ENCODE measurements around the gene CTBP2. TPM values are rescaled to one million over a fixed set of nuclear protein-coding genes. Genes with fewer than 3 reads are reported as not detected.

Gene CTBP2
- total and polyA plus RNA-seq, 8 donors = 21.3 to 169 (median 61.6) TPM

DNA sequence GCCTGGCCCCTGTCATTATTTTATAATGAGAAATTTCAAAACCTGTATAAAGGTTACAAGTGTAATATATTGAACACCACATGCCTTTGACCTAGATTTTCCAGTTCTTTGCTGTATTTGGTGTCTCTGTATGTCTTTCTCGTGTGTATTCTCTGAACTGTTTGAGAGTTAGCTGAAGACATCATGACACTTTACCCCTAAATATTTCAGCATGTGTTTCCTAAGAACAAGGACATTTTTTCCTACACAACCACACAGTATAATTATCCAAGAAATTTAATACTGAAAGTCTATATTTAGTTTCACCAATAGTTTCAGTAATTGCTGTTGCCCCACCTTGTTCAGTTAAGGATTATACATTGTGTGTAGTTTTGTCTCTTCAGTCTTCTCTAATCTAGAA, 203.6 kb downstream of the CTBP2 start:
- intact Hi-C loops (cut with DNase I; ENCODE audit: low total_unique reads) = no loop called here
- no peaks in the 10 kb centered on the region for H3K27me3 ChIP-seq
- H3K4me1 ChIP-seq = peaks cover 13 to 74% (median 38%) of the 10 kb centered on the region in 4 donors
- H3K27ac ChIP-seq = no peak overlapping the region
- no peak overlapping the region for H3K4me3 ChIP-seq
- H3K36me3 ChIP-seq = no peaks in the 10 kb centered on the region
- TF ChIP-seq POLR2AphosphoS5 (IDR thresholded peaks at IDR 0.05) (no peak), EP300 (IDR thresholded peaks at IDR 0.05) (no peak), POLR2A (IDR thresholded peaks at IDR 0.05) (no peak)
- TF ChIP-seq, protein P1, sequence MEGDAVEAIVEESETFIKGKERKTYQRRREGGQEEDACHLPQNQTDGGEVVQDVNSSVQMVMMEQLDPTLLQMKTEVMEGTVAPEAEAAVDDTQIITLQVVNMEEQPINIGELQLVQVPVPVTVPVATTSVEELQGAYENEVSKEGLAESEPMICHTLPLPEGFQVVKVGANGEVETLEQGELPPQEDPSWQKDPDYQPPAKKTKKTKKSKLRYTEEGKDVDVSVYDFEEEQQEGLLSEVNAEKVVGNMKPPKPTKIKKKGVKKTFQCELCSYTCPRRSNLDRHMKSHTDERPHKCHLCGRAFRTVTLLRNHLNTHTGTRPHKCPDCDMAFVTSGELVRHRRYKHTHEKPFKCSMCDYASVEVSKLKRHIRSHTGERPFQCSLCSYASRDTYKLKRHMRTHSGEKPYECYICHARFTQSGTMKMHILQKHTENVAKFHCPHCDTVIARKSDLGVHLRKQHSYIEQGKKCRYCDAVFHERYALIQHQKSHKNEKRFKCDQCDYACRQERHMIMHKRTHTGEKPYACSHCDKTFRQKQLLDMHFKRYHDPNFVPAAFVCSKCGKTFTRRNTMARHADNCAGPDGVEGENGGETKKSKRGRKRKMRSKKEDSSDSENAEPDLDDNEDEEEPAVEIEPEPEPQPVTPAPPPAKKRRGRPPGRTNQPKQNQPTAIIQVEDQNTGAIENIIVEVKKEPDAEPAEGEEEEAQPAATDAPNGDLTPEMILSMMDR (IDR thresholded peaks at IDR 0.05) = no peak
- no peaks in the 10 kb centered on the region for H3K9me3 ChIP-seq
- WGBS, 5 donors = 64 to 82% (median 78%) methylated on average over 1 of the region's 1 CpG
- DNase-seq = no peak

GRCh38 chr10:124955868-124956267, 204.5 kb downstream of the CTBP2 start:
- TF ChIP-seq POLR2AphosphoS5 (IDR thresholded peaks at IDR 0.05) = peak in 1 of 3 donors; percentile 14
- TF ChIP-seq, protein P1 (IDR thresholded peaks at IDR 0.05) = no peak
- H3K27ac ChIP-seq = no peak overlapping the region

GRCh38 chr10:124955243-124955642, 205.1 kb downstream of the CTBP2 start:
- H3K27ac ChIP-seq = no peak overlapping the region
- no peak overlapping the region for H3K4me3 ChIP-seq
- H3K36me3 ChIP-seq = peaks cover 0 to 4% (median under 1%) of the 10 kb centered on the region in 4 donors
- peak in 1 of 2 donors; percentile 50 for DNase-seq
- no peaks in the 10 kb centered on the region for H3K9me3 ChIP-seq
- H3K27me3 ChIP-seq = no peaks in the 10 kb centered on the region
- intact Hi-C loops (cut with DNase I; ENCODE audit: low total_unique reads) = no loop called here
- peaks cover 13 to 68% (median 38%) of the 10 kb centered on the region in 4 donors for H3K4me1 ChIP-seq
- WGBS, 5 donors = 60 to 67% (median 63%) methylated on average over 7 of the region's 7 CpGs
- no peak for TF ChIP-seq POLR2AphosphoS5 (IDR thresholded peaks at IDR 0.05)
- TF ChIP-seq, protein P1 (IDR thresholded peaks at IDR 0.05) = no peak
- TF ChIP-seq EP300 (IDR thresholded peaks at IDR 0.05) = no peak
- no peak for TF ChIP-seq POLR2A (IDR thresholded peaks at IDR 0.05)

More at GRCh38 chr10:124955868-124956267, 204.5 kb downstream of the CTBP2 start:
- Histone ChIP-seq H3K4me3 (no peak overlapping the region), H3K36me3 (no peaks in the 10 kb centered on the region), H3K9me3 (no peaks in the 10 kb centered on the region), H3K4me1 (peaks cover 13 to 66% (median 38%) of the 10 kb centered on the region in 4 donors), H3K27me3 (no peaks in the 10 kb centered on the region)
- intact Hi-C loops (cut with DNase I; ENCODE audit: low total_unique reads) = no loop called here
- 67 to 87% (median 76%) methylated on average over 10 of the region's 10 CpGs for WGBS, 5 donors
- DNase-seq = no peak

GRCh38 chr10:124953421-124953820, 206.9 kb downstream of the CTBP2 start:
- Histone ChIP-seq H3K9me3 (no peaks in the 10 kb centered on the region), H3K4me1 (peaks cover 13 to 61% (median 37%) of the 10 kb centered on the region in 4 donors), H3K27me3 (no peaks in the 10 kb centered on the region), H3K4me3 (no peak overlapping the region), H3K36me3 (peaks cover 0 to 13% (median 8%) of the 10 kb centered on the region in 4 donors), H3K27ac (no peak overlapping the region)
- 28 to 54% (median 48%) methylated on average over 3 of the region's 3 CpGs for WGBS, 5 donors
- intact Hi-C loops (cut with DNase I; ENCODE audit: low total_unique reads) = no loop called here
- peak in 1 of 2 donors; percentile 22 for DNase-seq
- TF ChIP-seq, protein P1 (IDR thresholded peaks at IDR 0.05) = no peak
- TF ChIP-seq POLR2AphosphoS5 (IDR thresholded peaks at IDR 0.05) = no peak
- TF ChIP-seq EP300 (IDR thresholded peaks at IDR 0.05) = no peak
- TF ChIP-seq POLR2A (IDR thresholded peaks at IDR 0.05) = no peak

Data from stomach (tissue), 9 donors.